ENCODE results near the gene SOCS6. TPM values are rescaled to one million over a fixed set of nuclear protein-coding genes. Genes with fewer than 3 reads are reported as not detected.

The SOCS6 gene
- total RNA-seq, 1 experiment from 2014 or later: 21.1 TPM

- peak; percentile 19 for DNase-seq (ENCODE audit: low spot score)
Measured at GRCh38 chr18:70288171-70288850, 534 bp upstream of the SOCS6 start.

DNA sequence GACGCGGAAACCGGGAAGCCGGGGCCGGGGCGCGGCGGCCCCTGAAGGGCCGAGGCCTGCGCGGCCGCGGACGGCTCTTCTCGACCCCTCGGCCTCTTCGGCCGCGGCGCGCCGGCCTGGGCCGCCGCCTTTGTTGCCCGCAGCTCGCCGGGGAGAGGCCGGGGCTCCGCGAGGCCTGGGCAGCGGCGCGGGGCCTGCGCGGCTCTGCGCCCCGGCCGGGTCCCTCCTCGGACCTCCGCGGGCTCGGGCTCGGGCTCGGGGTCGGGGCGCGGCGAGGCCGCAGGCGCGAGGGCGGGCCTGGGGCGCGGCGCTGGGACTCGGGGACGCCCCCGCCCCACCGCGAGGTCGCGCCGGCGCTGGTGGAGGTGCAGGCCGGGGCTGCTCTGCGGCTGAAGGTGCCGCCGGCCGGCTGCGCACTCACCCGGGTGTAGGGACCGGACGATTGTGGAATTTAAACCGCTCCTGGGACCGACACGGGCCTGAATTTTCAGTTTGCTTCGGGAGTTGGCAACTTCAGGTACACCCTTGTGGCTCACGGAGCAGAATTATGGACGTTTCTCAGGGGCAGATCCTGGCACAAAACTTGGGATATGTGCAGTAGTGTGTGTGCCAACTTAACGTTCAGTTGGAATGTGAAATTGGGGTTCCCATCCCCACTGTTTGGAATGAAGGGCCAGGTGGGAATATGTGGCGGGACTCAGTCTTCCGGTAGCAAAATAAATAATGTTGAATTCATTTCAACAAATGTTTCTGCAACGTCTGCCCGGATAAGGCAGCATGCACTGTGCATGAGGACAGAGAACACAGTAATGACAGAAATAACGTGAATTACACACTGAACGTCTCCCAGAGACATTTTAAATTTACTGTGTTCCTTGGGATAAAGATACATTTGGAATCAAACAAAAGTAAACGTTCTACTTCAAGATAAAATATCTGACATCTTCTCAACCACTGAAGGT, 787 bp downstream of the SOCS6 start:
- peak; percentile 36 for DNase-seq (ENCODE audit: low spot score)

- DNase-seq (ENCODE audit: low spot score): peak; percentile 16
Measured at GRCh38 chr18:70290482-70291294, 1.8 kb downstream of the SOCS6 start.

DNA sequence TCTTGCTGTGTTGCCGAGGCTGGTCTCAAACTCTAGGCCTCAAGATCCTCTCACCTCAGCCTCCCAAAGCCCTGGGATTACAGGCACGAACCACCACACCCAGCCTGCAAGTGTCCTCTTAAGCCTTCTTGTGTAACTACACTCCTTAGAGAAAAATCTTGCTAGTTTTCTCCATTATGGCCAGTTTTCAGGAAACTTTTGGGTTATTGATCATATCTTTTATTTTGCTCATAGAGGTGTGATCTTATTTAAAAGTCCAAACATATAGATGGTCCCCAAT, 2.4 kb downstream of the SOCS6 start:
- no peak for DNase-seq (ENCODE audit: low spot score)

- peak; percentile 40 for DNase-seq (ENCODE audit: low spot score)
Measured at GRCh38 chr18:70292628-70293027, 3.8 kb downstream of the SOCS6 start.

- DNase-seq (ENCODE audit: low spot score): peak; percentile 20
Measured at GRCh38 chr18:70293166-70293565, 4.3 kb downstream of the SOCS6 start.

- DNase-seq (ENCODE audit: low spot score): no peak
Measured at GRCh38 chr18:70294471-70295191, 5.8 kb downstream of the SOCS6 start.

- DNase-seq (ENCODE audit: low spot score): no peak
Measured at GRCh38 chr18:70295192-70296188, 6.6 kb downstream of the SOCS6 start.

DNA sequence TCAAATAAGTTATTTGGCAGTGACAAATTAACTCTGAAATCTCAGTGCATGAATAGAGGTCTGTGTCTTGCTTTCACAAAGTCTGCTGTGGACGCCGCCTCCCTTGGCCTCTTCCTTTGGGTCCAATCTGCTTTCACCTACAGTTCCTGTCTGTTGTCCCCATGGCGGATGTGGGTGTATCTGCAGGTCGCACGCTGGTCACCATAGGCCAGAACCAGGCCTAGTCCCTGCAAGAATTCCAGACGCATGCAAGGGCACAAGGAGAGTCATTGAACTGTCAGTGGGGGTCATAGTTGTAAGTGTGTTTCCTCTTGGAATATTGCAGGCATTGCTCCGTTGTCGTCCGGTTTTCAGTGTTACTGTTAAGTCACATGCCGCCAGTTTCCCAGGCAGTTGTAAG, 7.4 kb downstream of the SOCS6 start:
- no peak for DNase-seq (ENCODE audit: low spot score)

DNA sequence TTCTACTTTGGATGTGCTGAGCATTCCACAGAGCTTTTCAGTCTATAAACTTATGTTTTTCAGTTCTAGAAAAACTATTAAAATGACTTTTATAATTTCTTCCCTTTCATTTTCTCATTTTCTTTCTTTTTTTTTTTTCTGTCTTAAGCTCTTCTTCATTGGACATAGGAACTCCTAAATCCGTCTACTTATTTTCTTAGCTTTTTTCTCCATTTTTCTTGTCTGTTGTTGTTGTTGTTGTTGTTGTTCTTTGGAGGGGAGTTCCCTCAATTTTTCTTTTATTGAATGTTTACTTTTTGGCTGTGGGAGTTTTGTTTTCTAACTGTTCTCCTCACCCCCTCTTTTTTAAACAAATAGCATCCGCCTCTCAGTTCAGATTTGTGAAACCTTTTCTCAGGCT, 7.9 kb downstream of the SOCS6 start:
- DNase-seq (ENCODE audit: low spot score): no peak

DNA sequence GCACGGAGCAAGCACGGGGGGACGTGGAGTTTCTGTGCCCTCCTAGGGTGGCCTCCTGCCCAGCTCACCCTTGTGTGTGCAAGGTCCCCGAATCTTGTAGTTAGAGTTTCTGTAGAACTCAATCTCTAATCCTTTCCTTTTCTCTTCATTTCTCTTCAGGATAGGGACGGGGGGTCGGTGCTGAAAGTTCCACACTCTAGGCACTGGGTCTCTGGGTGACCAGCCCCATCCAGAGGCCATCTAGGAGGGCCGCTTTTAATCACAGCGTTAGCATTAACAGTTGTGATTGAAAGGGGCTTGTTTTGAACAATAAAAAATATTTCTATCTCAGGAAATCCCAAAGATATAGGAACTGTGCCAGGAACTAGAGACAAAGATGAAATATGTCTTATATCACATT, 10.5 kb downstream of the SOCS6 start:
- DNase-seq (ENCODE audit: low spot score): no peak

DNA sequence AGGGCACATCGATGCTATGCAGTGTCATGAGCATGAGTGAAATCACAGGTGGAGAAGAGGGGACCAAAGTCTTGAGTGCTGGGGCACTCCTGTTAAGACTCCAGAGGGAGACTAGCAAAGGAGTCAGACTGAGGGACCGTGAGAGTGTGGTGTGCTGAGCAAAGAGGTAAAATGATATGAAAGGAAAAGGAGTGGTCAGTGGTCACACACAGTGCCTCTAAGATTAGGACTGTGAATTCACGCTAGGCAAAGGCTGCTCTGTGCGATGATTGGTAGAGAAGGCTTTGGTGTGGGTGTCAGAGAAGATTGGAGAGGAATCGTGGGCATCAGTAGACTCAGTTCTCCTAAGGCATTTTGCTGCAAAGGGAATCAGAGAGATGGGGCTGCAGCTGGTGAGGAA, 12.8 kb downstream of the SOCS6 start:
- no peak for DNase-seq (ENCODE audit: low spot score)

DNA sequence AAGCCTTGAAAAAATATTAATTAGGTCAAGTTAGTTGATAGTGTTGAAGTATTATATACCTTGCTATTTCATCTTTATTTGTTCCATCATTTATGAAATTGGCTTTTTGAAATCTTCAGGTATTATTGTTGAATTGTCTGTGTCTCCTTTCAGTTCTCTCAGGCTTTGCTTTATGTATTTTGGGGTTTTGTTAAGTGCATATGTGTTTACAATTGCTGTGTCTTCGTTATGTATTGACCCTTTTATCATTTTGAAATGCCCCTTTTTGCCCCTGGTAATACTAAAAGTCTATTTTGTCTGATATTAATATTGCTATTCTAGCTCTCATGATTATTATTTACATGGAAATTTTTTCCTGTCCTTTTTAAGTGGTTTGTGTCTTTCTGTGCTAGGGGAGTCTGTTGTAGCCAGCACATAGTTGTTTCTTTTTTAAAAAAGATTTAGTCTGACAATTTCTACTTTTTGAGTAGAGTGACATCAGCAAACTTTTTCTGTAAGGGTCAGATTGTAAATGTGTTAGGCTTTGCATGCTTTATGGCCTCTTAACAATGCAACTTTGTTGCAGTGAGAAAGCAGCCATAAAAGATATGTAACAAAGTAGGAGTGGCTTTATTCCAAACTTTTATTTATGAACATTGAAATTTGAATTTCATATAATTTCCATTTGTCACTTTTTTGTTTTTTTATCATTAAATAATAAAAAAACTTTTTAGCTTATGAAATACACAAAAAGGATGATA, 19.9 kb downstream of the SOCS6 start:
- DNase-seq (ENCODE audit: low spot score): no peak

- DNase-seq (ENCODE audit: low spot score): no peak
Measured at GRCh38 chr18:70310560-70311320, 21.9 kb downstream of the SOCS6 start.

DNA sequence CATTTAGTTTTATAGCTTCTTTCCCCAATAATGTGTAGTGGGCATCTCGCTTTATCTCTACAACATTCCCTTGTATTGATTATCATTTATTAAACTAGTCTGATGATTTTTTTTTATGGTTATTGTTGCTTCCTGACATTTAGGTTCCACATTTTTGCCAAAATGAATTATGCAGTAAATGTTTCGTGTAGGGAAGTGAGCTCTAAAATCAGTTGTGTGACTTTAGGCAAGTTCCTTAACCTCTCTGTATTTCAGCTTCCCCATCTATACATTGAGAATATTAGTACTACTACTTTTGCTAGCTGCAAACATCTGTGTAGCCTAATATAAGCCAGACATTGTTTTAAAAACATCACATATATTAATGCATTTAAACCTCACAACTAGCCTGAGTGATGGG, 22.9 kb downstream of the SOCS6 start:
- DNase-seq (ENCODE audit: low spot score): no peak

- DNase-seq (ENCODE audit: low spot score): no peak
Measured at GRCh38 chr18:70313640-70314039, 24.8 kb downstream of the SOCS6 start.

DNA sequence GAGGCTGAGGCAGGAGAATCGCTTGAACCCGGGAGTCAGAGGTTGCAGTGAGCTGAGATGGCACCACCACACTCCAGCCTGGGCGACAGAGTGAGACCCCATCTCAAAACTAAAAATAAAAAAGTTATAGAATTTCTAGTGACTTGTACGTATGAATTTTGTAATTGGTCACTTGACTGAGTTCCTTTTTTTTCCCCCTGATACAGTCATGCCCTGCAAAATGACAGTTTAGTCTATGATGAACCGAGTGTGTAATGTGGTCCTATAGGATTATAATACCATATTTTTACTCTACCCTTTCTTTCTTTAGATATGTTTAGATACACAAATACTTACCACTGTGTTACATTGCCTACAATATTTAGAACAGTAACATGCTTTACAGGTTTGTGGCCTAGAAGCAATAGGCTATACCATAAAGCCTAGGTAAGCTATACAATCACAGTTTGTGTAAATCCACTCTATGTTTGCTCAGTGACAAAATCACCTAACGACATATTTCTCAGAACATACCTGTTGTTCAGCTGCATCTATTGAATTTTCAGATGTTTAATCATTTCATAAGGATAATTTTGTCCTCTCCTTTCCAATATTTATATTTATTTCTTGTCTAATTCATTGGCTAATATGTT, 25.4 kb downstream of the SOCS6 start:
- no peak for DNase-seq (ENCODE audit: low spot score)

DNA sequence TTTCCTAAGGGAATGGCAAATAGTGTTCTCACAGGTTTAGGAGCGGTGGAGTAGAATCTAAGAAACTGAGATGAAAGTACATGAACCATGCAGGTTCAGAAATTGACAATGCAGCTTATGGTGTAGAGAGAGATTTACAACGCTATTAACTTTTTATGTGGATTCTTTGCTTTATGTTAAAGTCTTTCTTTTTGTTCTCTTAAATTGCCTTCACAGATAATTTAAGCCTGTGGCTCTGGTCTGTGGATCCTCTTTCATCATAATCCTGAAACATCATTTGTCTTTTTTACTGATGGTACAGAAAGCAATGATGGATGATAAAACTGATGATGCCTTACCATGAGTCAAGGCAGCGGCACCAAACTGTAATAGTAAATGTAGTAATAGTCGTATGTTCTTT, 30.3 kb downstream of the SOCS6 start:
- no peak for DNase-seq (ENCODE audit: low spot score)

All from HT-29 (cell line).